ENCODE data around the gene DLAT.
"Not testable (repeated sequence)": the region's sequence is repeated elsewhere in the genome, so short reads cannot be mapped to it uniquely, and the experiment has no call there.

GRCh38 chr11:112026784-112027410 lies 1.7 kb downstream of the DLAT start:
- TF ChIP-seq POLR2AphosphoS5 (IDR thresholded peaks at IDR 0.05; ENCODE audit: borderline replicate concordance, low read depth, low read length); EZH2 (IDR thresholded peaks at IDR 0.05): not testable (repeated sequence)
